NK-92 (cell line): ENCODE data around the gene PPP1R12C.

Experiments
- DNase-seq: peaks from one replicate; lab custom pipeline; 2025; ENCODE audit not compliant: unreplicated experiment; lab: John Stamatoyannopoulos, UW

Gene PPP1R12C

DNA sequence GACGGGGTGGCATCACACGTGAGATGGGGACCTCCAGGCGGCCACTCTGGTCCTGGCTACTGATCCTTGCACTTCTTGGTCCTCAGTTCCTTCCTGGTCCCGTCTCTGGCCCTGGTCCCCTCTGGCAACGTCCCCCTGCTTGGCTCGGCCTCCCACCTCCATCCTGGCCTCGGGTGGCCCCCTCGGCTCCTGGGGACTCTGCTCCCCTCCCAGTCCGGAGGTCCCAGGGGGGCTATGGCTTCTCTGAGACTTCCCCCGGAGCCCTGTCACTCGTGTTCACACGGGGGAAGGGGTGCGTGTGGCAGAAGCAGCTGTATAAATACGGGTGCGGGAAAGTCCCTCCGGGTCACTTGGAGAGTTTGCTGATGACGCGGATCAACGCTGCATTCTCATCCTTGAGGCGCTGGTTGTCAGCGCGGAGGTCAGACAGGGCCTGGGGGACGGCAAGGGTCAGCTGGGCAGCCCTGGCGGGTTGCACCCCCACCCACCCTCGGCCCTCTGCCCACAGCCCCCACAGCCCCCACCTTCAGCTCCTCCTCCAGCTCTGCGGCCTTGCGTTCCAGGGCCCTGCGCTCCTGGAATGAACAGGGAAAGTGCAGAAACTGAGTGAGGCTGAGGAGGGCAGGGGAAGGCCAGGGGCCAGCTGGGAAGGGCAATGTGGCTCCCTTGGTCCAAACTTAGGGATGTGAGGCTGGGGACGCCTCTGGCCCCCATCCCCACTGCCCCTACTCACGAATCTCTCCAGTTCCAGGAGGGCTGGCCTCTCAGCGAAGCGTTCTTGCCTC, 26.1 kb downstream of the PPP1R12C start:
- no peak for DNase-seq

- no peak for DNase-seq
Measured at GRCh38 chr19:55090564-55090963, 26.9 kb downstream of the PPP1R12C start.

DNA sequence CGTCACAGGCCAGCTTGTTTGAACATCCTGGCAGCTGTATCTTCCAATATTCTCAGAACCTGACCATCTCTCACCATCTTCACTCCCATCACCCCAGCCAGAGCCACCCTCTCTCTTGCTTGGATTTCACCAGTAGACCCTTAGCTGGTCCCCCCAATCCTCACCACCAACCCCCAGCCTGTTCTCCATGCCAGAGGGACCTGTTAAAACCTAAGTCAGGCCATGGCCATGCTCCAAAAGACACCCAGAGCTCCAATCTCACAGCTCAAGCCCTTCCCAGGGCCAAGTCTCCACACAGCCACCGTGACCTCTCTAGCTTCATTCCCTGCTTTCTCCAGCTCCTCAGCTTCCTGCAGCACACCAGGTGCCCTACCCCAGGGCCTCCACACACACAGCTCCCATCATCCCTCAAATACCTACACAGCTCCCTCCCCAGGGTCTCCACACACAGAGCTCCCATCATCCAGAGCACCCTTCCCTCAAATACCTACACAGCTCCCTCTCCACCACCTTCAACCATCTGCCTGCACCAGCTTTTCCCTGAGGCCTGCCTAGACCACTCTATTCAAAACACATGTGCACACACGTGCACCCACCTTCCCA, 28.0 kb downstream of the PPP1R12C start:
- DNase-seq: no peak

GRCh38 chr19:55088543-55089341, 28.7 kb downstream of the PPP1R12C start:
- no peak for DNase-seq

- DNase-seq: no peak
Measured at GRCh38 chr19:55088021-55088451, 29.4 kb downstream of the PPP1R12C start.

- DNase-seq: no peak
Measured at GRCh38 chr19:55087542-55087901, 29.9 kb downstream of the PPP1R12C start.

DNA sequence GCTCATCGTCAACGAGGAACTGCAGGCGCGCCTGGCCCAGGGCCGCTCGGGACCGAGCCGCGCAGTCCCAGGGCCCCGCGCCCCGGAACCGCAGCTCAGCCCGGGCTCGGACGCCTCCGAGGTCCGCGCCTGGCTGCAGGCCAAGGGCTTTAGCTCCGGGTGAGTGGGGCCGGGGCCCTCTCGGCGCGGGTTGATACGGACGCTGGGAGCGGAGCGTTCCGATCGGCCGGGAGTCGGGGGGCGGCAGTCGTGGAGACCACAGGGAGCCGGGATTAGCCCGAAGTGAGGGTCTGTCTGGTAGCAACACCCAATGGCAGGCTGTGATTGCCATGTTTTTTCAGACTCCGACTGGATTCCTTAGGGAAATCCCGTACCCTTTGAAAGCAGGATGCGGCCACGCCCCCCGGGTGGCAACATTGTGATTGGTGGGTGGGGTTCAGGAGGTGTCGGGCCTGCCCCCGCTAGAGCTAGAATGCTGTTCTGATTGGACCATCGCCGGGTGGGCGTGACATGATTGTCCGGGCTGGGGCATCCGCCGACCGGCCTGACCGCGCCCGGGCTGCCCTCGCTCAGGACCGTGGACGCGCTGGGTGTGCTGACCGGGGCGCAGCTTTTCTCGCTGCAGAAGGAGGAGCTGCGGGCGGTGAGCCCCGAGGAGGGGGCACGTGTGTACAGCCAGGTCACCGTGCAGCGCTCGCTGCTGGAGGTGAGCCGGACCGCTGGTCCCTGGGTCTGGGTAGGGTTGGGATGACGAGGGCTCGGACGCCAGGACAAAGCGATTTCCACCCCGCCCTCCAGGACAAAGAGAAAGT, 30.5 kb downstream of the PPP1R12C start:
- no peak for DNase-seq

DNA sequence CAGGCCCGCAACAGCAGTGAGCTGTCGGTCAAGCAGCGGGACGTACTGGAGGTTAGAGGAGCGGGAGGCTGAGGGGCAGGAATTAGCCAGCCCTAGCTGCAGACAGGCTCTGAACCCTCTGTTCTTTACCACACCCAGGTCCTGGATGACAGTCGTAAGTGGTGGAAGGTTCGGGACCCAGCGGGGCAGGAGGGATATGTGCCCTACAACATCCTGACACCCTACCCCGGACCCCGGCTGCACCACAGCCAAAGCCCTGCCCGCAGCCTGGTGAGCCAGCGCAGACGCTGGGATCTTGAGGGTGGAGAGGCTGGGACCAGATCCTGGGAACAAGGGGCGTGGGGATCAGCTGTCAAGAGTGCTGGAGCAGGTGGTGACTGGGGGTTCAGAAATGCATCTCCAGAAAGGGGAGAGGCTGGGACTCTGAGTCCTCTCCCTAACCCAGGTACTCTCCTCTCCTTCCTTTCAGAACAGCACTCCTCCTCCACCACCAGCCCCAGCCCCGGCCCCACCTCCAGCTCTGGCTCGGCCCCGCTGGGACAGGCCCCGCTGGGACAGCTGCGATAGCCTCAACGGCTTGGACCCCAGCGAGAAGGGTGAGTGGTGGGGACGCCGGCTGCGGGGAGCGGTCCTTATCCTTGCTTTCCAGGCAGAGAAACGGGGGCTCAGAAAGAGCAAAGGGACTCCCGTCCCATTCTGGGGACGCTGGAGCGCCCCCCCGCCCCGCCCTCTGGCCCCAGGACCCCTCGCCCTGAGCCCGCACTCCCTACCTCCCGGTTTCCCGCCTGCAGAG, 31.3 kb downstream of the PPP1R12C start:
- no peak for DNase-seq

GRCh38 chr19:55084416-55084815, 33.0 kb downstream of the PPP1R12C start:
- DNase-seq: no peak

DNA sequence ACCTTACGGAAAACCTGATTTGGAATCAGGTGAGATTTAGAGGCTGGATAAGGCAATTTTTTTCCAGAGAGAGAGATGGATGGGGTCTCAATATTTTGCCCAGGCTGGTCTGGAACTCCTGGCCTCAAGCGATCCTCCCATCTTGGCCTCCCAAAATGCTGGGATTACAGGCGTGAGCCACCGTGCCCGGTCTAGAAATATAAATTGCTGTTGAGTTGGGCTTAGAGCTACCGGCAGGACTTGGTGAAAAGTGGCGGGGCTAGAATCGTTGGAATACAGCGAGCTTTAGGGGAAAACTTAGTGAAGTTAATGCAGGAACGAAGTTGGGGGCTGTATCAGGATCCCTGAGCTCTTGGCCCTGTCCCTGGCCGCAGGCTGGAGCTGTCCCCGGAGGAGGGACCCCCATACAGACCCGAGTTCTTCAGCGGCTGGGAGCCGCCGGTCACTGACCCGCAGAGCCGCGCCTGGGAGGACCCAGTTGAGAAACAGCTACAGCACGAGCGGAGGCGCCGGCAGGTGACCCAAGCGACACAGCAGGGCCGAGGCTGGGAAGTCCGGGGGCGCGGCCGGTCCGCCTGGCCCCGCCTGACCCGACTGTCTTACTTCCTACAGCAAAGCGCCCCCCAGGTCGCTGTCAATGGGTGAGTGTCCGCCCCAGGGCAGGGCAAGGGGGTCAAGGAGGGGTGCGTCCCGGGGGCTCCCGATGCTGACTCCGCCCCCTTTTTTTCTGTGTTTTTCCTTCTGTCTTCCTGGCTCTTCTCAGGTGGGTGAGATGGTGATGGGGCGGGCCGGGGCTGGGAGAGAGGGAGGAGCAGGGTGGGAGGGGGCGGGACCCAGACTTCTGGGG, 34.2 kb downstream of the PPP1R12C start:
- no peak for DNase-seq

DNA sequence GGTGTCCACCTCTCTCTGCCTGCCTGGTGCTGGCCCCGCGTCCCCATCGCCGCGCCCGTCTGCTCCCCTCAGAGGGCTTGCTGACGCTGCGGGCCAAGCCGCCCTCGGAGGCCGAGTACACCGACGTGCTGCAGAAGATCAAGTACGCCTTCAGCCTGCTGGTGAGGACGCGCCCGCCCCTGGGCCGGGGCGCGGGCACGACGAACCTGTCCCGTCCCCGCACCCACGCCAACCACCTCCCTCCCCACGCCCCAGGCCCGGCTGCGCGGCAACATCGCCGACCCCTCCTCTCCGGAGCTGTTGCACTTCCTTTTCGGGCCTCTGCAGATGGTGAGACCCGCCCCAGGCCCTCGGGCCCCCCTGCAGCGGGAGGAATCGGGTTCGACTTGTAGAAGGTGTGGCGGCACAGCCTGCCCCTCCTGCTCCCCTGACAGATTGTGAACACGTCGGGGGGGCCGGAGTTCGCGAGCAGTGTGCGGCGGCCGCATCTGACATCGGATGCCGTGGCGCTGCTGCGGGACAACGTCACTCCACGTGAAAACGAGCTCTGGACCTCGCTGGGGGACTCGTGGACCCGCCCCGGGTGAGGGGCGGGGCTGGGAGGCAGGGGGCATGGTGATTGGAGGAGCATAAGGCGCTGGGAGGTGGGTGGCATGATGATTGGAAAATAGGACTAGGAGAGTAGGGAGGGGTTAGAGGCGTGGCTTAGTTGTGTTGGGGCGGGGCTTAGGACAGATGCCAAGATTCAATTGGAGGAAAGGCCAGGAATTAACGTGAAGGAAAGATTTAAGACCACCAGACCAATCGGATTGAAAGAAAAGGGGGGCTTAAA, 35.2 kb downstream of the PPP1R12C start:
- no peak for DNase-seq

DNA sequence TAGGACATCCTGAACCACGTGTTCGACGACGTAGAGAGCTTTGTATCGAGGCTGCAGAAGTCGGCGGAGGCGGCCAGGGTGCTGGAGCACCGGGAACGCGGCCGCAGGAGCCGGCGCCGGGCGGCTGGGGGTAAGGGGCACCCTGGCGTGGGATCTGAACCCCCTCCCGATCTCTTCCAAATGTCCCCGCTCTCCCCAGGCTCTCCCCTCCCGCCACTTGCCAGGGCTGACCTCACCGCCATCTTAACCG, 35.7 kb downstream of the PPP1R12C start:
- DNase-seq: no peak

GRCh38 chr19:55080968-55081769, 36.3 kb downstream of the PPP1R12C start:
- no peak for DNase-seq

DNA sequence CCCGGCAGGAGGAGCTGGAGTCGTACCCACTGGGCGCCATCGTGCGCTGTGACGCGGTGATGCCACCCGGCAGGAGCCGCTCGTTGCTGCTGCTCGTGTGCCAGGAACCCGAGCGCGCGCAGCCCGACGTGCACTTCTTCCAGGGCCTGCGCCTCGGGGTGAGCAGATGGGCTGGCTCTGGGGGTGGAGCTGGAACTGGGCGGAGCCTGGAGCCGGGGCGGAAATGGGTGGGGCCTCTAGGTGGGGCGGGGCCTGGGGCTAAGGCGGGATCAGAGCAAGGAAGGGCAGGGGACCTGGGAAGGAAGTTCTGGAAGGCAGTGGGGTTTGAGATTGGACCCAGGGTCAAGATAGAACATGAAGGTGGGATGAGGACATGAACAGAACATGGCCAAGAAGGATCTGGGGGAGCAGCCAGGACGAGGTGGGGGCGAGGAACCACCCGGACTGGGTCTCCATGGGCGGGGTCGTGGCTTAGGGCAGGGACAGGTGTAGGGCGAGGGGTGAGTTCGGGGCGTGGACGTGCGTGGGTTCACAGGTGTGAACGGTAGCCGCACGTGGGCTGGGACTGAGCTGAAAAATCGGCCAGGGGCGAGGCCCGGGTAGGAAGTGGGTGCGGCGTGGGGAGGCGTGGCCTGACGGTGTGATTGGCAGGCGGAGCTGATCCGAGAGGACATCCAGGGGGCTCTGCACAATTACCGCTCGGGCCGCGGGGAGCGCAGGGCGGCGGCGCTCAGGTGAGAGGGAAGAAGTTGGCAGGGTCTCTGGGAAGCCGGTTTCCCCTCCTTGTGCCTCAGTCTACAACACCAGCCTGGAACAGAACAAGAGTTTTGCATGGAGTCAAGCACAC, 37.1 kb downstream of the PPP1R12C start:
- no peak for DNase-seq

DNA sequence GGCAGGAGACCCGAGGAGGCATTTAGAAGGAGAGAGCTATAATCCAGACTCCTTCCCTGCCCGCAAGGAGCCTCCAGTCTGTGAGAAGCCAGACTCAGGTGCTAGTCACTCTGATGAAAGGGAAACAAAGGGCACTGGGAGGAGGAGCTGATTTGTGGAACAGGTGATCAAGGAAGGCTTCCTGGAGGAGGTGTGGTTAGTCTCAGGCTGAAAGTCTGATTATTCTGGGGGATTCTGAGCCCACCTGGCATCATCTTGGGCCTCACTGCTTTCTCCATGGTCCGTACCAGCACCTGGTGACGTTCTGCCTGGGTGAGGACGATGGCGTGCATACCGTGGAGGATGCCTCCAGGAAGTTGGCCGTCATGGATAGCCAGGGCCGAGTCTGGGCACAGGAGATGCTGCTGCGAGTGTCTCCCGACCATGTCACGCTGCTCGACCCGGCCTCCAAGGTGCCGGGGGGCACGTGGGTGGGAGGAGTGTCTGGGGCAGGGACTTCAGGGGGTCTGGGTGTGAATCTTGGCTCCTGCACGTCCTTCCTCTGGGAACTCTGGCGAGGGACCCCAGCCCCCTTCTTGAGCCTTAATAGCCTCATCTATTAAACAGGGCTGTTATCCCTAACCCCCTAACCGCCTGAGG, 37.9 kb downstream of the PPP1R12C start:
- no peak for DNase-seq

DNA sequence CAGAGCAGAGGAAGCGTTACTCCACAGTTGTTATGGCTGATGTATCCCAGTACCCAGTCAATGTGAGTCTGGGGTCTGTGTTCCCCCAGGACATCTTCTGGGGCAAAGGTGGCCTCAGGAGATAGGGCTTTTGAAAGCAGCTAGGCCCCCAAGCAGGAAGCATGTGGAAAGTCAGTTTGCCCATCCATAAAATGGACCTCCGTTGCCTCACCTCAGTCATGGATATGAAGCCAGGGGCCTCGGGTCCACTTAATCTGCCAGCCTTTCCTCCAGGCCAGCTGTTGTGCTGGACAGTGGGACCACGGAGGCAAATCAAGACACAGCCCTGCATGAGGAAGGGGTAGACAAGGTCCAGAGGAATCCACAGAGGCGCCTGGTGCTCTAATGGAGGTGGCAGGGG, 38.4 kb downstream of the PPP1R12C start:
- no peak for DNase-seq

- DNase-seq: no peak
Measured at GRCh38 chr19:55077106-55077505, 40.3 kb downstream of the PPP1R12C start.
